ENCODE results near the gene RRAGC.

GRCh38 chr1:38860454-38860795, 853 bp upstream of the RRAGC start:
- no peak for TF ChIP-seq CTCF (IDR thresholded peaks at IDR 0.05)
- no peak for TF ChIP-seq ZFX (IDR thresholded peaks at IDR 0.05; ENCODE audit: borderline replicate concordance)
